GM20431 (cell line): ENCODE measurements around the gene HOXD8.

Source experiments
- in situ Hi-C: fragments of 300-500 bp; cut with MseI, MboI; formaldehyde crosslinking; loops from one replicate; pipeline ENCODE4 v1.15.0; 2020; ENCODE audit warnings: low sequenced_read_pairs; ENCODE audit not compliant: unreplicated experiment

The HOXD8 gene

GRCh38 chr2:176150584-176151441, 21.3 kb downstream of the HOXD8 start:
- in situ Hi-C loops = no loop called here

DNA sequence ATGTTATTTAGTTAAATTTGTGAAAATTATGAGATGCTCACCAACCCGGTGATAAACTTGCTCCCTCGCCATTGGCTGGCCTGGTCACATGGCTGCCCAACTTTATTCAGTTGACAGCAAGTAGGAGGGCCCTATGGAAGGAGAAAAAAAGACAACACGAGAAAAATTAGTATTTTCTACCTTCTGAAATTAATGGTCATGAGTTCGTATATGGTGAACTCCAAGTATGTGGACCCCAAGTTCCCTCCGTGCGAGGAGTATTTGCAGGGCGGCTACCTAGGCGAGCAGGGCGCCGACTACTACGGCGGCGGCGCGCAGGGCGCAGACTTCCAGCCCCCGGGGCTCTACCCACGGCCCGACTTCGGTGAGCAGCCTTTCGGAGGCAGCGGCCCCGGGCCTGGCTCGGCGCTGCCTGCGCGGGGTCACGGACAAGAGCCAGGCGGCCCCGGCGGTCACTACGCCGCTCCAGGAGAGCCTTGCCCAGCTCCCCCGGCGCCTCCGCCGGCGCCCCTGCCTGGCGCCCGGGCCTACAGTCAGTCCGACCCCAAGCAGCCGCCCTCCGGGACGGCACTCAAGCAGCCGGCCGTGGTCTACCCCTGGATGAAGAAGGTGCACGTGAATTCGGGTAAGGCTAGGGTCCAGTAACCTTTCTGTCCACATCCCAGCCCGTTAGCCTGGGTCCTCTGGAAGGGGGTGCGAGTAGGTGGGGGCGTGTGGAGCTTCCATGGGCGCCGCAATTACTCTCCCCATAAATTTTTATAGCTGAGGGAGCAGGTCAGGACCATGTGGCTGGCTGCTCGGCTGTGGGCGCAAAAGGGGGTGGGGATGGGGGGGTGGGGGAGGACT, 22.2 kb downstream of the HOXD8 start, which contains the start of gene HOXD4:
HOXD4 (plus strand) TSS at position 109 of the 846 bp plus-strand sequence; CDS start at position 193, 84 bp downstream.
- in situ Hi-C loops = no loop called here

GRCh38 chr2:176152350-176153181, 23.1 kb downstream of the HOXD8 start:
- in situ Hi-C loops = no loop called here

DNA sequence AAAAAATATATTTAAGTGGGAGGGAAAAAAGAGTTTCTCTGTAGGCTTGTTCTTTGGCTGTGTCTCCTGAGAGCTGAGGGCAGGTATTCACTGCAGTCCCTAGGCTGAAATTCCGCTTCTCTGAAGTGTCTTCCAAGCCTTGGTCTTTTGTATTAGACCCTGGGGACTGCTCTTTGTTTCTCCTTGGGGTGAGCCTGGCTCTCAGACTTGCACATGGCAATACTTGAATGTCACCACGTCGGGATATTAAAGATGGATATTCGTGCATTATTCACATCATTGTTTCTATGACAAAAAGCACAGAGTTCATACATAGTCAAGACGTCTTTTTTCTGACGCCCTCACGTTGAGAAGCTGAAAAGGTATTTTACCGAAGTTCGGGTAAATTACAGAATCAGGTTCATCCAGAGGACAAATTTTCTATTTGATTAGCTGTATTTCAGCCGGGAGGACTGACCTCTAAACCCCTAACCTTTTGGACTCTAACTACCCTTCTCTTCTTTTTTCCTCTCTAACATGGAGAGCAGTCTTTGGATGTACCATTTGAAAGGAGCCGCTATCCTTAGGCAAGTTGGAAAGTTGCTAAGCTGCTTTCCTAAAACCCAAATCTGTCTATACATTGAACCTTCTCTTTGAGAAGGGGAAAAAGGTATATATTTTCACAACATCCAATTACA, 25.2 kb downstream of the HOXD8 start:
- in situ Hi-C loops = no loop called here

DNA sequence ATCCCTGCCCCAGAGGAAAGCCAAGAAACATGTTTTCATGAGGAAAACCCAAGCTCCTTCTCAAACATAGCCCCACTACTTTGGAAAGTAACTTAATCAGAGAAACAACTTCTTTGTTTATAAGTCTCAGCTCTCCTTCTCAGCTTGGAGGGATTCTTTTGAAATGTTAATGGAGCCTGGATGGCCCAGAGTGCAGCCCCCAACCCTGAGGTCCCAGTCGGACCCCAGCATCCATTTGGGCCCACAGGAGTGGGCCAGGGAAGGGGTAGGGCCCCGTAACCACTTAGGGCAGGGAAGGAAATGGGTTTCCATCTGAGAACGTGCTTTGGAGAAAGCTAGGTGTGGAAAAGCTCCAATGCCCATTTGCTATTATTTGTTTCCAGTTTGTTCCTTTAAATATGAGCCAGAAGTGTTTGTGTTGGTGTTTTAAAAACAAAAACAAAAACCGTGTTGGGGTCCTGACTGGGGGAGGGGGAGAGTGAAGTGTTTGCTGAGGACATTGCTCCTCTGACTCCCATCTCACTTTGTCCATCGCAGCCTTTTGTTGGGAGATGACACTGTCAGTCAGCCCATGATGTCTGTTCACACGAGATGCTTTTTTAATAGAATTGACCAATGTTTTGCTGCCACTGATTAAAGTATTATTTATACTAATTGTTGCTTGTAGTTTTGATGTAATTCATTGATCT, 26.0 kb downstream of the HOXD8 start:
- in situ Hi-C loops = no loop called here

DNA sequence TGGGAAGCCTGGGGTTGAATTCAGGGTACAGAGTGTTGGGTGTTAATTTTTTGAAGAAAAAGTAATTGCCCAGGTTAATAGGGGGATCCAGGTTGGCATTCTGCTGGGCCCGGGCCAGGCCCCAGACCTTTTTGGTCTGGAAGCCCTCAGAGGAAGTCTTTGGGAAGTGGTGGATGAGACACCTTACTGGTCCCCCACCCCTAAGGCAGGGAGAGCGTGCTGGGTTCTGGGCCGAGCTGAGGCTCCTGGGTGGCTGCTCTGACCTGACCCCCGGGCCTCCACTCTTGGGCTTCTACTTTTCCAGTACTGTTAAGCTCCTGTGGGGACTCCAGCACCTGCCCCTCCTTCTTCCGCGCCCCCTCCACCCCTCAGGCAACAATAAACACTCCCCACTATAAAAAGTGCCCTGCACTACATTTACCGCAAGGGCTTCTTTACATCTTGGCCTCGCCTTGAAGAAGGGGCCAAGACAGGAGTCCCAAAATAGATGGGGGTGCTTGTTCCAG, 26.8 kb downstream of the HOXD8 start:
- in situ Hi-C loops = no loop called here

- in situ Hi-C loops = no loop called here
These were observed 27.4 kb downstream of the HOXD8 start, which contains the start of gene HOXD3 for GRCh38 chr2:176156807-176157498. Gene HOXD3 (plus strand): TSS chr2:176157307. CDS start chr2:176169115, 11,808 bp downstream.

GRCh38 chr2:176157499-176158185, 28.1 kb downstream of the HOXD8 start:
- in situ Hi-C loops = no loop called here

DNA sequence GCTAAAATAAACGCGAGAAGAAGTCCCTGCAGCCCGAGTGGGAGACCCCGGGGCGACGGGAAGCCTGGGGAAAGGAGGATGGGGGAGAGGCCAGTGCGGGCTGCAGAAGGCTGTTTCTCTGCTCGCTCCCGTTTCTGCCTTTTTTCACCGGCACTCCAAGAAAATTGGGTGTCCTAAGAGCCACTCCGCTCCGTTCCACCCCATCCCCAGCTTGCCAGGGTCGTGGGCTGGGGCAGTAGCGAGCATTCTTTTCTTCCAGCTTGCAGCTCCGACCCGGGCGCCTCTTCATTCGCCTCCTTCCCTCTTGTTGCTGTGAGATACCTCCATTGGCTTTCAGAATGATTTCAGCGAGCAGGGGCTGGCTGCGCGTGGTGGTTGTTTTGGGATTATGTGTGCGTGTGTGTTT, 28.7 kb downstream of the HOXD8 start:
- in situ Hi-C loops = no loop called here

- in situ Hi-C loops = no loop called here
These were observed 29.6 kb downstream of the HOXD8 start for GRCh38 chr2:176158855-176159662.

DNA sequence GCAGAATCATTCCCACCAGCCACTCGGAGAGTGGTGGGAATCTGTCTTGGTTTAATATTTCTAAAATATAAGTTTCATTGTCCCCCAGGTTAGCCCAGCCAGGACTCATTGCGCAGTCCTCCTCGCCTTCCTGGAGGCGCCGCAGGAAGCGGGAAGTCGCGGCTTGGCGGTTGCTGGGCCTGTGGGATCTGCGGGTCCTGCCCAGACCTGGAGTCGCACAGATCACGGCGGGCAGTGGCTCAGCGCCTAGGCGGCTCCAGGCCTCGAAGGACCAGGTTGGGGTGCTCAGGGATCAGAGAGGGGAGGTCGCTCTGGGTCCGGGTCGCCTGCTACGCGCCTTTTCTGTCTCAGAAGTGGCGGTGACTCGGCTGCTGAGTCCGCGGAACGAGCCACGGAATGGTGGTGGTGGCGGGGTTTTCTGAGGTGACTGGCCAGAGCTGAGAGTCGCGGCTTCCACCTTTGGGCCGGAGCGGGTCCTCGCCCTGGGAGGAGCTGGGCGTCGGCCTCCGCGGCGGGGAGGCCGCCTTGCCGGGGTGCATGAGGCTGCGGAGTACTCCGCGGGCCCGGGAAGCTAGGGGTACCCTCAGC, 30.3 kb downstream of the HOXD8 start:
- in situ Hi-C loops = no loop called here

- in situ Hi-C loops = no loop called here
These were observed 30.9 kb downstream of the HOXD8 start for GRCh38 chr2:176160251-176160985.

- in situ Hi-C loops = no loop called here
These were observed 31.7 kb downstream of the HOXD8 start for GRCh38 chr2:176160986-176161824.

- in situ Hi-C loops = no loop called here
These were observed 32.5 kb downstream of the HOXD8 start for GRCh38 chr2:176161825-176162626.
